HepG2 (cell line): Measurements from ENCODE around the gene DIPK1B. TPM values are rescaled to one million over a fixed set of nuclear protein-coding genes. Genes with fewer than 3 reads are reported as not detected.
"Not testable (repeated sequence)": the region's sequence is repeated elsewhere in the genome, so short reads cannot be mapped to it uniquely, and the experiment has no call there.

Experiments used
- ATAC-seq: fragments of 200-7000 bp; cut with Tn5 transposase; 3 replicates; pipeline ENCODE4 v1.9.1; 2020; ENCODE audit warnings: mild to moderate bottlenecking, moderate library complexity
- BruUV-seq: library from RNA; stranded (reverse); fragments of 400-500 nt; replicated peaks from 2 replicates; lab custom pipeline; 2021; lab: Mats Ljungman, UMichigan
- CTCF ChIA-PET: fragments of 300-600 bp; formaldehyde crosslinking; extraction: SDS; loops from one replicate; lab custom pipeline; 2021; ENCODE audit warnings: low total read pairs, inconsistent platforms, low intra/inter-chr PET ratio; lab: Yijun Ruan, JAX
- POLR2A ChIA-PET: fragments of 350-600 bp; sonication (Branson Sonifier 250); formaldehyde crosslinking; loops from one replicate; lab custom pipeline; 2020; ENCODE audit warnings: antibody characterized with exemption, inconsistent platforms; lab: Yijun Ruan, JAX
- DNase-seq: peaks from one replicate; pipeline ENCODE4 v3.0.0-alpha.2; 2015; ENCODE audit warnings: low spot score
- FAIRE-seq: peaks from 3 replicates; lab custom pipeline; 2011; peaks lifted over from hg19 to GRCh38; lab: Jason Lieb, UNC
- H2AFZ ChIP-seq: one replicate; pipeline ENCODE4 v1.6.1; 2011; ENCODE audit warnings: low read length, inconsistent platforms
- H3K27ac ChIP-seq: fragments of 300-600 bp; 3 replicates; pipeline ENCODE4 v1.8.0; 2011; ENCODE audit warnings: mixed run types, mild to moderate bottlenecking, mixed read lengths, low read length, inconsistent platforms; ENCODE audit not compliant: insufficient read depth; ENCODE audit errors: extremely low read length
- H3K27me3 ChIP-seq, 2 experiments: fragments of 200-600 bp in 1 of 2; 2 replicates in 1 of 2; 3 replicates in 1 of 2; pipeline versions ENCODE4 v1.6.0 to v1.8.0; 2011; ENCODE audit warnings: low read length in 2 of 2, mild to moderate bottlenecking in 2 of 2, moderate library complexity in 2 of 2, inconsistent platforms in 1 of 2; ENCODE audit not compliant: insufficient read depth in 2 of 2, control insufficient read depth in 1 of 2
- H3K36me3 ChIP-seq, 2 experiments: fragments of 200-600 bp in 1 of 2; replicated peaks in 1 of 2; 2 replicates in 1 of 2; 3 replicates in 1 of 2; pipeline versions ENCODE4 v1.5.1 to v1.8.0; 2011; ENCODE audit warnings: low read length in 2 of 2, inconsistent platforms in 1 of 2; ENCODE audit not compliant: insufficient read depth in 2 of 2, control insufficient read depth in 1 of 2
- H3K4me1 ChIP-seq: 2 replicates; pipeline ENCODE4 v1.5.1; 2012; ENCODE audit warnings: low read length, inconsistent platforms; ENCODE audit not compliant: insufficient read depth
- H3K4me2 ChIP-seq: 2 replicates; pipeline ENCODE4 v1.6.0; 2011; ENCODE audit warnings: low read depth, low read length, inconsistent platforms
- H3K4me3 ChIP-seq, 3 experiments: fragments of 200-600 bp in 1 of 3; sonication (generic), shearing (Covaris generic) in 1 of 3; replicated peaks in 1 of 3; 2 replicates each; pipeline ENCODE4 v1.5.1; 2011 to 2016; ENCODE audit warnings: low read length in 3 of 3, inconsistent platforms in 2 of 3, low read depth in 2 of 3, mild to moderate bottlenecking in 2 of 3, control low read depth in 1 of 3, mixed read lengths in 1 of 3; ENCODE audit not compliant: insufficient read depth in 1 of 3
- H3K79me2 ChIP-seq: one replicate; pipeline ENCODE4 v1.6.1; 2011; ENCODE audit warnings: low read length, inconsistent platforms; ENCODE audit not compliant: insufficient read depth
- H3K9ac ChIP-seq: 2 replicates; pipeline ENCODE4 v1.6.0; 2011; ENCODE audit warnings: mild to moderate bottlenecking, low read depth, low read length, inconsistent platforms; ENCODE audit not compliant: insufficient read depth
- H3K9me3 ChIP-seq: 2 replicates; pipeline ENCODE4 v1.5.1; 2012; ENCODE audit warnings: mild to moderate bottlenecking, low read length
- H4K20me1 ChIP-seq: 2 replicates; pipeline ENCODE4 v1.6.0; 2011; ENCODE audit warnings: inconsistent platforms, mild to moderate bottlenecking, low read length, moderate library complexity; ENCODE audit not compliant: insufficient read depth
- CHD4 ChIP-seq: fragments of 200-600 bp; sonication (generic); IDR thresholded peaks from 2 replicates; pipeline ENCODE4 v1.7.0; 2017; ENCODE audit warnings: mild to moderate bottlenecking, low read length, borderline replicate concordance
- KDM1A ChIP-seq: IDR thresholded peaks from 2 replicates; pipeline ENCODE4 v1.6.1; 2016; ENCODE audit warnings: missing compliant biosample characterization
- NONO ChIP-seq, 2 experiments: fragments of 450-650 bp in 1 of 2; sonication (generic) in 1 of 2; formaldehyde crosslinking in 1 of 2; IDR thresholded peaks in 1 of 2; conservative IDR thresholded peaks in 1 of 2; 2 replicates each; pipeline versions ENCODE4 v1.6.1 to v1.8.0; 2017 to 2022; ENCODE audit warnings: mild to moderate bottlenecking in 1 of 2, missing genetic modification reagents in 1 of 2, moderate library complexity in 1 of 2
- ZKSCAN1 ChIP-seq: fragments of 150-350 bp; IDR thresholded peaks from 2 replicates; pipeline ENCODE4 v1.6.1; 2014; ENCODE audit warnings: low read length
- ZMYM2 ChIP-seq: sonication (generic); formaldehyde crosslinking; IDR thresholded peaks from 2 replicates; pipeline ENCODE4 v1.8.0; 2022; ENCODE audit warnings: mild to moderate bottlenecking, missing genetic modification reagents
- ZMYM3 ChIP-seq: sonication (generic); formaldehyde crosslinking; IDR thresholded peaks from 2 replicates; pipeline ENCODE4 v1.5.1; 2020; ENCODE audit warnings: mild to moderate bottlenecking, missing genetic modification reagents
- ZNF687 ChIP-seq: sonication (generic); formaldehyde crosslinking; IDR thresholded peaks from 2 replicates; pipeline ENCODE4 v1.5.1; 2020; ENCODE audit warnings: mild to moderate bottlenecking, missing genetic modification reagents, moderate library complexity
- WGBS: methylation state at CpG from one replicate; pipeline ENCODE4 v1.1.6; 2017; ENCODE audit warnings: low lambda C conversion rate; 5-methylcytosine and 5-hydroxymethylcytosine counted together
- in situ Hi-C: cut with HindIII; loops from 2 replicates; pipeline ENCODE4 v1.10.0; 2017; ENCODE audit warnings: low pct_unique_long_range_greater_than_20kb; ENCODE audit not compliant: extremely low pct_ligation_motif_present
- intact Hi-C: fragments of 100-400 bp; cut with micrococcal nuclease; formaldehyde crosslinking; loops from one replicate; pipeline ENCODE4 v1.10.0; 2022; ENCODE audit not compliant: unreplicated experiment
- polyA plus RNA-seq, 8 experiments: library from polyadenylated mRNA; depleted of rRNA in 3 of 8; stranded (reverse) in 7 of 8; unstranded in 1 of 8; fragments of >200 nt; fragmentation: Illumina TruSeq in 4 of 8; extraction: Trizol in 4 of 8; gene quantifications; 2 replicates each; pipeline versions ENCODE4 v1.2.1 to v1.2.3, GENCODE V29; 2011 to 2016; ENCODE audit warnings: low read depth in 4 of 8, missing spikeins in 1 of 8, mixed read lengths in 1 of 8; ENCODE audit not compliant: insufficient read depth in 1 of 8
- total RNA-seq, 5 experiments: library from RNA; depleted of rRNA; stranded (reverse); fragments of >200 nt; fragmentation: Illumina TruSeq; extraction: Trizol; gene quantifications; 2 replicates each; pipeline ENCODE4 v1.2.3, GENCODE V29; 2016; ENCODE audit warnings: low read depth in 1 of 5

The DIPK1B gene
- total and polyA plus RNA-seq, 2 of the 13 experiments (the other 11 are each of a cell fraction or from before 2014, with no cell fraction given) = 0.18 to 3.9 TPM

- H4K20me1 ChIP-seq; H3K4me3 ChIP-seq; POLR2A ChIA-PET; CTCF ChIA-PET; FAIRE-seq; DNase-seq; in situ Hi-C loops; BruUV-seq; H3K9ac ChIP-seq; H3K79me2 ChIP-seq; ATAC-seq; H3K36me3 ChIP-seq; H2AFZ ChIP-seq; H3K27ac ChIP-seq; intact Hi-C loops; TF ChIP-seq NONO (IDR thresholded peaks at IDR 0.05): not testable (repeated sequence)
- TF ChIP-seq ZMYM3 (CRISPR knock-in tag) (peak; percentile 98), ZMYM2 (CRISPR knock-in tag) (peak; percentile 88), ZNF687 (CRISPR knock-in tag) (peak; percentile 46), NONO (CRISPR knock-in tag; conservative IDR thresholded peaks at IDR 0.05) (peak; percentile 39; the same call in 1 of the 2 replicates), KDM1A (CRISPR knock-in tag) (peak; percentile 52; the same call in 1 of the 2 replicates), CHD4 (0 out of 2 replicates have a peak, but pooled peaks have one; percentile 40), ZKSCAN1 (peak; percentile 58; the same call in 1 of the 2 replicates)
- 63% methylated on average over 20 of the region's 22 CpGs for whole genome bisulfite sequencing
- peaks cover 15% of the 10 kb centered on the region for H3K9me3 ChIP-seq
- 0 out of 2 replicates have a peak overlapping the region, but pooled peaks have one; percentile 30 for H3K4me2 ChIP-seq
- peaks cover 15% of the 10 kb centered on the region; the same call in 1 of the 2 replicates for H3K4me1 ChIP-seq
- H3K27me3 ChIP-seq = peaks cover 8 to 43% of the 10 kb centered on the region in 2 experiments; a peak in 4 of 5 replicates
Observed at GRCh38 chr9:136755302-136756133, 43.1 kb downstream of the DIPK1B start.
